ENCODE results near the gene PLAGL2. TPM values are rescaled to one million over a fixed set of nuclear protein-coding genes. Genes with fewer than 3 reads are reported as not detected.

Gene PLAGL2
- total and polyA plus RNA-seq, 2 of the 4 experiments (the other 2 are of a cell fraction) = 2.9 to 7.7 TPM

DNA sequence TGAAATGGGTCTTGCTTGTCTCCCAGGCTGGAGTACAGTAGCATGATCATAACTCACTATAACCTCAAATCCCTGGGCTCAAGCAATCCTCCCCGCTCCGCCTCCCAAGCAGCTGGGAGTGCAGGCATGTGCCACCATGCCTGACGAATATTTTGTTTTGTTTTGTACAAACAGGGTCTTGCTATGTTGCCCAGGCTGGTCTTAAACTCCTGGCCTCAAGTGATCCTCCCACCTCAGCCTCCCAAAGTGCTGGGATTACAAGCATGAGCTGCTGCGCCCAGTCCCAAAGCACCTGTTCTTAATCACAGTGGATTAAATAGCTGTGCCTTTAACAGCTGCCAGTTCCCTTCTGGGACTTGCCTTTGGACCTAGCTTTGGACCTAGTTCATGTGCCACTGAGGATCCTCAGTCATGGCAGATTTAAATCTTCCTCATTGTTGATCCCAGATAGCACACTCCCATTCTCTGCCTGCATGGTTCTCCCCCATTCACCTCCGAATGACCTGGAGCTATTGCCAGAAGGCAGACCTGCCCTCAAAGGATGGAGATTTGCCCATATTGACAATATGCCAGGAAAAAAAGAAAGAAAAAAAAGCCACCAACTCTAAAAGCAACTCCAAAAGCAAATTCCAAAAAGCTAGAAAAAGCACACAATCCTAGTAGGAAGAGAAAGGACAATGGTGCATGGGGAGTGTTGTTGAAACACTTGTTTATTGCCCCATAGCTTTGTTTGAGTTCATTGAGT, 10.8 kb upstream of the PLAGL2 start:
- WGBS, 2 experiments (ENCODE audit: extremely low coverage in 2 of 2, insufficient read length in 1 of 2) = 80% methylated on average over 1 of the region's 5 CpGs; no CpG with 5 or more reads in 1 of the 2 experiments
- no peak overlapping the region for H3K9ac ChIP-seq (ENCODE audit: low read depth, low read length)
- H3K27ac ChIP-seq (ENCODE audit: insufficient read depth, low read length) = no peak overlapping the region
- H3K4ac ChIP-seq (ENCODE audit: low read depth, low read length) = no peak overlapping the region
- no peaks in the 10 kb centered on the region for H3K27me3 ChIP-seq (ENCODE audit: control insufficient read depth, insufficient read depth, low read length)
- dilution Hi-C loops (cut with HindIII; ENCODE audit: low sequenced_read_pairs, unreplicated experiment) = no loop called here
- BruUV-seq (replicated peaks) = no TSS peak
- intact Hi-C loops (cut with micrococcal nuclease) = no loop called here
- no peak overlapping the region for H2AK9ac ChIP-seq (replicated peaks; ENCODE audit: low read depth, low read length, poor library complexity)
- H3K9me1 ChIP-seq (ENCODE audit: insufficient read depth, low read length) = peaks cover 11% of the 10 kb centered on the region; the same call in 1 of the 2 replicates
- no peaks in the 10 kb centered on the region for H3K4me1 ChIP-seq (ENCODE audit: control insufficient read depth, insufficient read depth, low read length)
- CTCF ChIA-PET = no interaction called here
- POLR2A ChIA-PET (ENCODE audit: unreplicated experiment) = no interaction called here
- no peak overlapping the region for H3K4me2 ChIP-seq (ENCODE audit: low read depth, low read length)
- no peak overlapping the region for H4K5ac ChIP-seq (ENCODE audit: low read depth, low read length)
- DNase-seq = no peak
- no peak overlapping the region for H2AFZ ChIP-seq (replicated peaks; ENCODE audit: low read length, poor library complexity)
- TF ChIP-seq, protein P1, sequence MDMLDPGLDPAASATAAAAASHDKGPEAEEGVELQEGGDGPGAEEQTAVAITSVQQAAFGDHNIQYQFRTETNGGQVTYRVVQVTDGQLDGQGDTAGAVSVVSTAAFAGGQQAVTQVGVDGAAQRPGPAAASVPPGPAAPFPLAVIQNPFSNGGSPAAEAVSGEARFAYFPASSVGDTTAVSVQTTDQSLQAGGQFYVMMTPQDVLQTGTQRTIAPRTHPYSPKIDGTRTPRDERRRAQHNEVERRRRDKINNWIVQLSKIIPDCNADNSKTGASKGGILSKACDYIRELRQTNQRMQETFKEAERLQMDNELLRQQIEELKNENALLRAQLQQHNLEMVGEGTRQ (IDR thresholded peaks at IDR 0.05; ENCODE audit: low read depth, low read length) = no peak
- no peak for TF ChIP-seq NFE2L2 (IDR thresholded peaks at IDR 0.05; ENCODE audit: low read depth, low read length)
- no peak for TF ChIP-seq POLR2A (IDR thresholded peaks at IDR 0.05; ENCODE audit: low read depth, low read length)
- no peak for TF ChIP-seq CEBPB (IDR thresholded peaks at IDR 0.05; ENCODE audit: low read depth, low read length)
- no peak for TF ChIP-seq MAZ (IDR thresholded peaks at IDR 0.05; ENCODE audit: borderline replicate concordance, low read depth, low read length)
- TF ChIP-seq SMC3 (IDR thresholded peaks at IDR 0.05; ENCODE audit: low read depth, low read length) = no peak
- no peak for TF ChIP-seq MXI1 (IDR thresholded peaks at IDR 0.05; ENCODE audit: borderline replicate concordance, low read depth, low read length)
- TF ChIP-seq RFX5 (IDR thresholded peaks at IDR 0.05; ENCODE audit: low read depth, low read length) = no peak
- no peak for TF ChIP-seq RCOR1 (IDR thresholded peaks at IDR 0.05; ENCODE audit: insufficient replicate concordance, low read length)
- TF ChIP-seq, protein P2, sequence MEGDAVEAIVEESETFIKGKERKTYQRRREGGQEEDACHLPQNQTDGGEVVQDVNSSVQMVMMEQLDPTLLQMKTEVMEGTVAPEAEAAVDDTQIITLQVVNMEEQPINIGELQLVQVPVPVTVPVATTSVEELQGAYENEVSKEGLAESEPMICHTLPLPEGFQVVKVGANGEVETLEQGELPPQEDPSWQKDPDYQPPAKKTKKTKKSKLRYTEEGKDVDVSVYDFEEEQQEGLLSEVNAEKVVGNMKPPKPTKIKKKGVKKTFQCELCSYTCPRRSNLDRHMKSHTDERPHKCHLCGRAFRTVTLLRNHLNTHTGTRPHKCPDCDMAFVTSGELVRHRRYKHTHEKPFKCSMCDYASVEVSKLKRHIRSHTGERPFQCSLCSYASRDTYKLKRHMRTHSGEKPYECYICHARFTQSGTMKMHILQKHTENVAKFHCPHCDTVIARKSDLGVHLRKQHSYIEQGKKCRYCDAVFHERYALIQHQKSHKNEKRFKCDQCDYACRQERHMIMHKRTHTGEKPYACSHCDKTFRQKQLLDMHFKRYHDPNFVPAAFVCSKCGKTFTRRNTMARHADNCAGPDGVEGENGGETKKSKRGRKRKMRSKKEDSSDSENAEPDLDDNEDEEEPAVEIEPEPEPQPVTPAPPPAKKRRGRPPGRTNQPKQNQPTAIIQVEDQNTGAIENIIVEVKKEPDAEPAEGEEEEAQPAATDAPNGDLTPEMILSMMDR (conservative IDR thresholded peaks at IDR 0.05; ENCODE audit: low read depth, low read length) = no peak
- no peak for TF ChIP-seq BHLHE40 (IDR thresholded peaks at IDR 0.05; ENCODE audit: low read depth, low read length)
- TF ChIP-seq CHD1 (IDR thresholded peaks at IDR 0.05; ENCODE audit: low read depth, low read length) = no peak
- no peaks in the 10 kb centered on the region for H4K20me1 ChIP-seq (ENCODE audit: insufficient read depth, low read length)
- no peak for ATAC-seq (ENCODE audit: low read depth)
- H3K18ac ChIP-seq (ENCODE audit: low read depth, low read length) = no peak overlapping the region
- in situ Hi-C loops (cut with MboI; ENCODE audit: low sequenced_read_pairs) = no loop called here
- H2BK20ac ChIP-seq (ENCODE audit: low read depth, low read length) = no peak overlapping the region
- no peak overlapping the region for H3K56ac ChIP-seq (ENCODE audit: extremely low read depth, insufficient read depth, low read length)
- no peaks in the 10 kb centered on the region for H3K9me3 ChIP-seq (ENCODE audit: control insufficient read depth, insufficient read depth, low read length)
- peaks cover 3 to 28% of the 10 kb centered on the region in 2 experiments; a peak in 3 of 4 replicates for H3K79me1 ChIP-seq (ENCODE audit: low read depth in 1 of 2, low read length in 2 of 2)
- no peak overlapping the region for H2AK5ac ChIP-seq (ENCODE audit: low read depth, low read length)
- no peak overlapping the region for H2BK5ac ChIP-seq (ENCODE audit: low read depth, low read length, poor library complexity, severe bottlenecking)
- no peak overlapping the region for H3K4me3 ChIP-seq (ENCODE audit: insufficient read depth, low read depth, low read length)
- H3K36me3 ChIP-seq (ENCODE audit: control insufficient read depth, insufficient read depth, low read length) = peaks cover 55% of the 10 kb centered on the region
- H4K8ac ChIP-seq (ENCODE audit: low read depth in 2 of 2, low read length in 2 of 2) = no peak overlapping the region
- H3K23ac ChIP-seq (ENCODE audit: low read depth, low read length) = no peak overlapping the region
- no peak overlapping the region for H3K14ac ChIP-seq (replicated peaks; ENCODE audit: low read depth, low read length)
- no peak overlapping the region for H2BK15ac ChIP-seq (ENCODE audit: low read depth, low read length)
- no peak overlapping the region for H4K91ac ChIP-seq (ENCODE audit: insufficient read depth, low read depth, low read length)
- no peak overlapping the region for H2BK120ac ChIP-seq (ENCODE audit: low read depth, low read length)

All from IMR-90 (cell line).